NCI-H2196 (cell line): ENCODE data around the gene AGPAT3.
"Not testable (repeated sequence)": the region's sequence is repeated elsewhere in the genome, so short reads cannot be mapped to it uniquely, and the experiment has no call there.

Experiments used
- DNase-seq: peaks from one replicate; lab custom pipeline; 2025; ENCODE audit not compliant: unreplicated experiment; lab: John Stamatoyannopoulos, UW

AGPAT3 gene

GRCh38 chr21:43834146-43834905 lies 30.7 kb upstream of the AGPAT3 start:
- no peak for DNase-seq

GRCh38 chr21:43835050-43835449 lies 30.0 kb upstream of the AGPAT3 start:
- DNase-seq, result no peak

DNA sequence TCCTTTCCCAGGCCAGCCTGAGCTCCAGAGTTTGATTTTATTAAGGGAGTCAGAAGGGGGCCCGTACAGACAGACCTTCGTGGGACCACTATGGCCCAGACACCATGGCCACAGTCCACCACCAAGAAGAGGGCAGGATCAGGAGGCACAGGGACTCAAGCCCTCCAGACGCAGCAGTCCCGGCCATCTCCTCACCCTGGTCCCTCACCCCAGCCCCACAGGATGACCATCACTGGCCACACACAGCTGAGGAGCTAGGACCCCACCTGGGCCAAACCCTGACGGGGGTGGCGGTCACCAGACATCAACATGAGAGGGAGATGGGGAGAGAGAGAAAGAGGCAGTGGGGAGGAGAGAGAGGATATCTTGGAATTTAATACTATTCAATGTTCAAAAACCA lies 29.2 kb upstream of the AGPAT3 start:
- no peak for DNase-seq

- DNase-seq, result no peak
Observed at GRCh38 chr21:43836616-43837015, 28.4 kb upstream of the AGPAT3 start.

DNA sequence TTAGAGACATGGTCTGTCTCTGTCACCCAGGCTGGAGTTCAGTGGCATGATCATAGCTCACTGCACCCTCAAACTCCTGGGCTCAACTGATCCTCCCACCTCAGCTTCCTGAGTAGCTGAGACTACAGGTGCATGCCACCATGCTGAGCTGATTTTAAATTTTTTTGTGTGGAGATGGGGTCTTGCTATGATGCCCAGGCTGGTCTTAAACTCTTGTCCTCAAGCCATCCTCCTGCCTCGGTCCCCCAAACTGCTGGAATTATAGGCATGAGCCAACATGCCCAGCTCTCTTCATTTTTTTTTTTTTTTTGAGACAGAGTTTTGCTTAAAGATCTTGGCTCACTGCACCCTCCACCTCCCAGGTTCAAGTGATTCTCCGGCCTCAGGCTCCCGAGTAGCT lies 24.8 kb upstream of the AGPAT3 start:
- no peak for DNase-seq

DNA sequence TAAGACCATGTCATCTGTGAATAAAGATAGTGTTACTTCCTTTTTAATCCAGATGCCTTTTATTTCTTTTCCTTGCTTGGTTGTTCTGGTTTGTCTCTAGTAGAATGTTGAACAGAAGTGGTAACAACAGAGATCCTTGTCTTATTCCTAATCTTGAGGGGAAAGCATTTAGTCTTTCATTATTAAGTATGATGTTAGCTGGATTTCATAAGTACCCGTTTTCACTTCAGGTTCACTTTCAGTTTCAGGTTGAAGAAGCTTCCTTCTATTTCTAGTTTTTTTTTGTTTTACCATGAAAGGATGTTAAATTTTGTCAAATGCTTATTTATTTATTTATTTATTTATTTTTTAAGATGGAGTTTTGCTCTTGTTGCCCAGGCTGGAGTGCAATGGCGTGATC lies 22.3 kb upstream of the AGPAT3 start:
- DNase-seq, result no peak

- not testable (repeated sequence) for DNase-seq
Observed at GRCh38 chr21:43844906-43845305, 20.1 kb upstream of the AGPAT3 start.

GRCh38 chr21:43845386-43845785 lies 19.6 kb upstream of the AGPAT3 start:
- no peak for DNase-seq

DNA sequence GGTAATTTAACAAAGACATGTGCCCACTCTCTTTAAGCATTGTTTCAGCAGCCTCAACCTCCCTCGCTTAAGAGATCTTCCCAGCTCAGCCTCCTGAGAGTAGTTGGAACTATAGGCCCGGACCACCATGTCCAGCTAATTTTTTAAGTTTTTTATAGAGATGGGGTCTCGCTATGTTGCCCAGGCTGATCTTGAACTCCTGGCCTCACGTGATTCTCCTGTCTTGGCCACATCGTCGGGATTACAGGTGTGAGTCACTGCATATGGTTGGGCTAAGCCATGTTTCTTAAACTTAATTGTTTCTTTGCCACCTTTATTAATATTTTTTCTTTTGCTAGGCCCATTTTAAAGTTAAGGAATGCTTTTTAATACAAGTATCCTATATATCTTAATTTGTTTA lies 18.6 kb upstream of the AGPAT3 start:
- DNase-seq, result no peak

- DNase-seq, result no peak
Observed at GRCh38 chr21:43847301-43847700, 17.7 kb upstream of the AGPAT3 start.

- DNase-seq, result no peak
Observed at GRCh38 chr21:43848771-43849170, 16.3 kb upstream of the AGPAT3 start.

DNA sequence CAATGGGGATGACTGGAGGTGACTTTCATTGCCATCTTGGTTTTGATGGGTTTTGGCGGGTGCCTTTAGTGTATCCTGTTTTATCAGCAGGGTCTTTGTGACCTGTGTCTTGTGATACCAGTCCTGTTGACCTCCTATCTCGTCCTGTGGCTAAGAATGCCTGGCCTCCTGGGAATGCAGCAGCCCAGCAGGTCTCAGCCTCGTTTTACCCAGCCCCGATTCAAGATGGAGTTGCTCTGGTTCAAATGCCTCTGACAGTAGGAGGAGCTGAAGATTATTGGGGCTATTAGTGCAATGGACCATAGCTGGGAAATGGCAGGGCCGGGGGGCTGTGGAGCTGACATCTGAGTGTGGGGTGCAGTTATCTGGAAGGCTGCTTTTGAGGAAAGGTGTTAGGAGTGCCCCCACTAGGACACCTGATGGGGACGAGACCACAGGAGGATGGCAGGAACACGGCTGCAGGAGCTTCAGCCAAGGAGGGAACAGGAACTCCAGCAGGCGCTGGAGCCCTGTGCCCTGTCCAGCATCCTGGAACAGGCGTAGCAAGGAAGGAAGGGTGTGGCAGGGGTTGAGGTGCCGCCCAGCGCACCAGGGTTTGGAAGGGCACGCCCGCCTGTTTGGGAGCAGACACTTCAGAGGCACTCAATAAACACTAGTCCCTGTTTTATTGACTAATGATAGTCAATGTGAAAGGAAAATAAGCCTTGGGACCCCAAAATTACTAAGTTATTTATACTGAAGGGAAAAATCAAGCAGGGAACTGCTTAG lies 15.3 kb upstream of the AGPAT3 start:
- no peak for DNase-seq

GRCh38 chr21:43850728-43851295 lies 14.2 kb upstream of the AGPAT3 start:
- no peak for DNase-seq

DNA sequence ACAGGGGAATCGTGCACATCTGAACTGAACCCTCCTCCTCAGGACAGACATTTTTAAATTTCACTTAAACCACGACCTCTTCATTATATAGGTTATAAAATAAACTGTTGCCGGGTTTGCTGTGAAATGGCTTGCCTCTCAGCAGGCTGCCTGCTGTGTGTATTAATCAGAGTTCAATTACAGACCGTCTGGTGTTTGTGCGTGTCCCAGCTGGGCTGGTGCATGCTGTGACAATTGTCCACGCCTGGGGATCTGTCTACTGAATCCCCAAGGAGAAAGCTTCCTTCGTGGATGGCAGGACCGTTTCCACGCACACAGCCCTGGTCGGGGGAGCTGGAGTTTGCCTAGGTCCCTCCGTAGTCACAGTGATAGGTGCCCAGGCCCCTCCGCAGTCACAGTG lies 13.4 kb upstream of the AGPAT3 start:
- DNase-seq, result no peak

GRCh38 chr21:43853851-43854772 lies 10.9 kb upstream of the AGPAT3 start:
- DNase-seq, result no peak

GRCh38 chr21:43854773-43855633 lies 10.0 kb upstream of the AGPAT3 start:
- DNase-seq, result no peak

GRCh38 chr21:43855955-43856354 lies 9.1 kb upstream of the AGPAT3 start:
- no peak for DNase-seq

GRCh38 chr21:43858806-43859648 lies 6.0 kb upstream of the AGPAT3 start:
- DNase-seq, result no peak

DNA sequence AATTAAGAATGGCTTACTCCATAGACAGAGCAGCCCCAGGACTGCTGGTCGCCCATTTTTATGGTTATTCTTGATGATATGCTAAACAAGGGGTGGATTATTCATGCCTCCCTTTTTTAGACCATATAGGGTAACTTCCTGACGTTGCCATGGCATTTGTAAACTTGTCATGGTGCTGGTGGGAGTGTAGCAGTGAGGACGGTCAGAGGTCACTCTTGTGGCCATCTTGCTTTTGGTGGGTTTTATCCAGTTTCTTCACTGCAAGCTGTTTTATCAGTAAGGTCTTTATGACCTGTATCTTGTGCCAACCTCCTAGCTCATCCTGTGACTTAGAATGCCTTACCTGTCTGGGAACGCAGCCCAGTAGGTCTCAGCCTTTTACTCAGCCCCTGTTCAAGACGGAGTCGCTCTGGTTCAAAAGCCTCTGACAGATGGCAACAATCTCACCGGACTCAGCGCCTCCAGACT lies 5.2 kb upstream of the AGPAT3 start:
- no peak for DNase-seq
